SU-DHL-6 (cell line): Measurements from ENCODE around the gene SYT17.

Source experiments
- EZH2phosphoT487 ChIP-seq: fragments of 200-600 bp; sonication (generic), shearing (Covaris generic); conservative IDR thresholded peaks from 2 replicates; pipeline ENCODE4 v1.6.1; 2018; ENCODE audit warnings: mild to moderate bottlenecking, antibody characterized with exemption, low read length, moderate library complexity, mixed read lengths
- TF ChIP-seq, protein P1 (sequence below): fragments of 200-600 bp; sonication (generic); IDR thresholded peaks from one replicate; pipeline ENCODE4 v1.5.1; 2017; ENCODE audit warnings: antibody characterized with exemption, mild to moderate bottlenecking, low read length, moderate library complexity; ENCODE audit not compliant: insufficient read depth, poor library complexity, severe bottlenecking

DNA sequence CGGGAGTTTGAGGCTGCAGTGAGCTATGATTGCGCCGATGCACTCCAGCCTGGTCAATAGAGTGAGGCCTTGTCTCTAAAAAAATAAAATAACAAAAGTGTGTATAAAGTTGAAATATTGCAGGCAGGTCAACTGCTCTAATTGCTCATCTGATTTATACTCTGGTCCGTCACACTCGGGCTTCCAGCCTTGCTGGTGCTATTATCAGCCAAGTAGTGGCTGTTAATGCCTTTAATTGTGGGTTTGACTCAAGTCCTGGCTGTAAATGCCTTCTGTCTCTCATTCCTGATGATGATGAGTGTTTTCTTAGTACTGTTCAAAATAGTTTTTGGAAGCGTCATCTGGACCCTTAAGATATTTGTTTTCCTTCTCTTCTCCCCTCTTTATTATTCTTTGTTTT lies 18.4 kb downstream of the SYT17 start:
- TF ChIP-seq, protein P1, sequence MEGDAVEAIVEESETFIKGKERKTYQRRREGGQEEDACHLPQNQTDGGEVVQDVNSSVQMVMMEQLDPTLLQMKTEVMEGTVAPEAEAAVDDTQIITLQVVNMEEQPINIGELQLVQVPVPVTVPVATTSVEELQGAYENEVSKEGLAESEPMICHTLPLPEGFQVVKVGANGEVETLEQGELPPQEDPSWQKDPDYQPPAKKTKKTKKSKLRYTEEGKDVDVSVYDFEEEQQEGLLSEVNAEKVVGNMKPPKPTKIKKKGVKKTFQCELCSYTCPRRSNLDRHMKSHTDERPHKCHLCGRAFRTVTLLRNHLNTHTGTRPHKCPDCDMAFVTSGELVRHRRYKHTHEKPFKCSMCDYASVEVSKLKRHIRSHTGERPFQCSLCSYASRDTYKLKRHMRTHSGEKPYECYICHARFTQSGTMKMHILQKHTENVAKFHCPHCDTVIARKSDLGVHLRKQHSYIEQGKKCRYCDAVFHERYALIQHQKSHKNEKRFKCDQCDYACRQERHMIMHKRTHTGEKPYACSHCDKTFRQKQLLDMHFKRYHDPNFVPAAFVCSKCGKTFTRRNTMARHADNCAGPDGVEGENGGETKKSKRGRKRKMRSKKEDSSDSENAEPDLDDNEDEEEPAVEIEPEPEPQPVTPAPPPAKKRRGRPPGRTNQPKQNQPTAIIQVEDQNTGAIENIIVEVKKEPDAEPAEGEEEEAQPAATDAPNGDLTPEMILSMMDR = no peak
- TF ChIP-seq EZH2phosphoT487 = no peak
